HAP-1 (cell line): Measurements from ENCODE around the gene RUNDC1.
A peak's percentile ranks its signal among the peaks of the same experiment; 100 is the strongest.

ENCODE experiments used
- DNase-seq, 2 experiments: peaks; one replicate each; pipeline ENCODE4 v3.0.0-alpha.2; 2016 to 2020; ENCODE audit warnings: low spot score in 2 of 2
- H3K27me3 ChIP-seq: fragments of 250-450 bp; sonication (Bioruptor Pico); 2 replicates; pipeline ENCODE4 v1.5.1; 2020; ENCODE audit warnings: low read depth, mild to moderate bottlenecking, moderate library complexity
- H3K36me3 ChIP-seq: fragments of 250-450 bp; sonication (Bioruptor Pico); replicated peaks from 2 replicates; pipeline ENCODE4 v1.5.1; 2020; ENCODE audit warnings: mild to moderate bottlenecking
- H3K4me1 ChIP-seq: fragments of 250-450 bp; sonication (Bioruptor Pico); 2 replicates; pipeline ENCODE4 v1.5.1; 2020; ENCODE audit warnings: mild to moderate bottlenecking
- H3K4me3 ChIP-seq: fragments of 250-450 bp; sonication (Bioruptor Pico); 2 replicates; pipeline ENCODE4 v1.5.1; 2020; ENCODE audit warnings: mild to moderate bottlenecking, moderate library complexity
- H3K9me3 ChIP-seq: fragments of 250-450 bp; sonication (Bioruptor Pico); 2 replicates; pipeline ENCODE4 v1.5.1; 2020; ENCODE audit warnings: mild to moderate bottlenecking, moderate library complexity
- in situ Hi-C: fragments of 300-500 bp; cut with MboI; formaldehyde crosslinking; loops from 3 replicates; pipeline ENCODE4 v1.14.3; 2020; ENCODE audit warnings: low sequenced_read_pairs, inconsistent platforms, mixed read lengths

The RUNDC1 gene

DNA sequence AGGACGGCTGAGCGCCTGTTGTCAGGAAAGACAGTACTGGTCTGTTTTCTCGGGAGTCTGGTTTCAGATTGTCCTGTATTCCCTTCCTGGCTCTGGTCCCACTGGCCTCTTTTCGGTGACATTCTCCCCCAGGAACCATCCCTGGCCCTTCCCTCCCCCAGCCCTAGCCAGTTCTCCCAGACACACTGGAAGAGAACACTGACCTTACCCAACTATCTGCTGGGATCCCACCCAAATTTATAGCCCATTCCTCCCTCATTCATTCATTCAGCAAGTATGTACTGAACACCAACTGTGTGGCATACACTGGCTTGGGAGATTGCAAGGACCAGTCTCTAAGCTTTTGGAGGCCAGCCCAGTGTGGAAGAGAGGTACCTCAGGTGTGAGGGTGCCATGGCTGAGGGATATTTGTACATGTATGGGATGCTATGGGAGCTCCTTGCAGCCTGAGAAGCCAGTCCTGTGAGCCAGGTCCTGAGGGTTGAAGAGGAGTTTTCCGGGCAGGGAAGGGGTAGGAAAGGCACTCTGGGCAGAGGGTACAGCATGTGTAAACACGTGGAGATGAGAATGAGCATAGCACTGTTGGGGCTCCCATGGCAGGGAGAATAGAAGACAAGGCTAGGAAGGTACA, 49.9 kb downstream of the RUNDC1 start:
- H3K27me3 ChIP-seq = no peaks in the 10 kb centered on the region
- in situ Hi-C loops = no loop called here
- peaks cover 12% of the 10 kb centered on the region for H3K4me1 ChIP-seq
- DNase-seq = no peak
- no peak overlapping the region for H3K4me3 ChIP-seq
- H3K36me3 ChIP-seq = no peaks in the 10 kb centered on the region
- H3K9me3 ChIP-seq = no peaks in the 10 kb centered on the region

- in situ Hi-C loops = no loop called here
- Histone ChIP-seq H3K4me1 (peaks cover 26% of the 10 kb centered on the region), H3K4me3 (no peak overlapping the region), H3K27me3 (no peaks in the 10 kb centered on the region), H3K9me3 (no peaks in the 10 kb centered on the region), H3K36me3 (no peaks in the 10 kb centered on the region)
- no peak for DNase-seq
Observed at GRCh38 chr17:43031666-43032065, 51.3 kb downstream of the RUNDC1 start.

GRCh38 chr17:43033948-43034881, 53.9 kb downstream of the RUNDC1 start:
- in situ Hi-C loops = no loop called here
- Histone ChIP-seq H3K36me3 (no peaks in the 10 kb centered on the region), H3K4me1 (peaks cover 30% of the 10 kb centered on the region), H3K27me3 (no peaks in the 10 kb centered on the region), H3K4me3 (no peak overlapping the region), H3K9me3 (no peaks in the 10 kb centered on the region)
- DNase-seq = peak; percentile 33 to 65

DNA sequence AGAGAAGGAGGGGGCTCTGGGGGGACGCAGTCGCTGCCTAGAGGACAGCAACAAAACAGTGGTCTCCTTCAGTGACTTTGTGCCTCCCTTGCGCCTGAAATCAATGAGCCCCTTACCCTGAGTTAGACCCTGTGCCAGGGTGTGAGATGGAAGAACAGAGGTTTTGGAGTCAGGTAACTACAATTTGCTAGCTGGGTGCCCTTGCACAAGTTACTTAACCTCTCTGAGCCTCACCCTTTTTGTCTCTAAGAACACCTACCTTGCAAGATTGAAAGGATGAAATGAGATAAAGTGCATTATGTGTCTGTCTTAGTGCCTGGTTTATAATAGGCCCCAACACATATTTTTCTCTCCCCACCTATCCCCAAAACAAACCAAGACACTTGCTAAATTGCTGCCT, 54.5 kb downstream of the RUNDC1 start:
- in situ Hi-C loops = no loop called here
- Histone ChIP-seq H3K36me3 (no peaks in the 10 kb centered on the region), H3K4me1 (peaks cover 33% of the 10 kb centered on the region), H3K4me3 (no peak overlapping the region), H3K27me3 (no peaks in the 10 kb centered on the region), H3K9me3 (no peaks in the 10 kb centered on the region)
- DNase-seq = no peak

GRCh38 chr17:43039646-43040045, 59.3 kb downstream of the RUNDC1 start:
- in situ Hi-C loops = no loop called here

DNA sequence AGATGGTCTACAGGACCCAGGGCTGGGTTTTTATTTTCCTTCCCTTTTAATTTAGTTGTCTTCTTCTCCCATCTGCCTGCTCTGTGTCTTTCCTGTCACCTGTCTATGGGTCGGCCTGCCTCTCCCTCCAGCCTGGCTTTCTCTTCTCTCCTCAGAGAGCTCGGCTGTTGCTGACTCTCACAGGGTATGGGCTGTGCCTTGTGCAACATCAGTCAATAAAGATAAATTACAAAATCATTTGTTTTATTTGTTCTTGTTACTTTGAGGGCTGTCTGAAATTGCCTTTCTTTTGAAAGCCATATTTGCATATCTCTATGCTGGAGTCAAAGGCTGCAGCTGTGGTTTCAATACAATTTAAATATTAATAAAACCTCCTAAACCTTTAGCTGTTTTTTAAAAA, 60.3 kb downstream of the RUNDC1 start:
- Histone ChIP-seq H3K4me3 (no peak overlapping the region), H3K4me1 (peaks cover 33% of the 10 kb centered on the region), H3K27me3 (no peaks in the 10 kb centered on the region), H3K9me3 (no peaks in the 10 kb centered on the region), H3K36me3 (peaks cover 13% of the 10 kb centered on the region)
- in situ Hi-C loops = no loop called here
- DNase-seq = peak; percentile 47

More at GRCh38 chr17:43039646-43040045, 59.3 kb downstream of the RUNDC1 start:
- H3K27me3 ChIP-seq = no peaks in the 10 kb centered on the region
- H3K36me3 ChIP-seq = peaks cover 10% of the 10 kb centered on the region
- H3K9me3 ChIP-seq = no peaks in the 10 kb centered on the region
- DNase-seq = no peak
- no peak overlapping the region for H3K4me3 ChIP-seq
- H3K4me1 ChIP-seq = peaks cover 41% of the 10 kb centered on the region

- Histone ChIP-seq H3K4me1 (peaks cover 19% of the 10 kb centered on the region), H3K4me3 (no peak overlapping the region), H3K27me3 (no peaks in the 10 kb centered on the region), H3K9me3 (no peaks in the 10 kb centered on the region), H3K36me3 (peaks cover 17% of the 10 kb centered on the region)
- no peak for DNase-seq
- in situ Hi-C loops = no loop called here
Observed at GRCh38 chr17:43042025-43042628, 61.8 kb downstream of the RUNDC1 start.
